Keratinocyte (primary cell): ENCODE data around the gene RNF31. TPM values are rescaled to one million over a fixed set of nuclear protein-coding genes. Genes with fewer than 3 reads are reported as not detected.

Experiments
- DNase-seq: peaks from one replicate; pipeline ENCODE4 v3.0.0-alpha.2; 2011; ENCODE audit warnings: low read depth, missing footprints, low spot score
- FAIRE-seq: peaks from 2 replicates; lab custom pipeline; 2011; peaks lifted over from hg19 to GRCh38; lab: Jason Lieb, UNC
- H2AFZ ChIP-seq: 2 replicates; pipeline ENCODE4 v1.6.0; 2012; ENCODE audit warnings: low read length, control low read depth, inconsistent platforms; ENCODE audit not compliant: control insufficient read depth
- H3K27ac ChIP-seq: 2 replicates; pipeline ENCODE4 v1.5.1; 2011; ENCODE audit warnings: low read length; ENCODE audit not compliant: control insufficient read depth, insufficient read depth
- H3K27me3 ChIP-seq: 3 replicates; pipeline ENCODE4 v1.6.0; 2011; ENCODE audit warnings: low read length; ENCODE audit not compliant: control insufficient read depth, insufficient read depth; ENCODE audit errors: extremely low read depth
- H3K36me3 ChIP-seq, 2 experiments: 2 replicates in 1 of 2; 3 replicates in 1 of 2; pipeline ENCODE4 v1.5.1; 2011; ENCODE audit warnings: low read length in 2 of 2, mild to moderate bottlenecking in 1 of 2; ENCODE audit not compliant: control insufficient read depth in 2 of 2, insufficient read depth in 2 of 2; ENCODE audit errors: extremely low read depth in 1 of 2
- H3K4me1 ChIP-seq: 3 replicates; pipeline ENCODE4 v1.5.1; 2011; ENCODE audit warnings: low read length; ENCODE audit not compliant: control insufficient read depth, insufficient read depth; ENCODE audit errors: extremely low read depth
- H3K4me2 ChIP-seq: 3 replicates; pipeline ENCODE4 v1.6.0; 2011; ENCODE audit warnings: low read depth, low read length; ENCODE audit not compliant: control insufficient read depth, insufficient read depth; ENCODE audit errors: extremely low read depth
- H3K4me3 ChIP-seq, 3 experiments: fragments of 200-600 bp in 1 of 3; sonication (generic) in 1 of 3; 2 replicates in 2 of 3; 3 replicates in 1 of 3; pipeline ENCODE4 v1.5.1; 2011 to 2016; ENCODE audit warnings: low read length in 3 of 3, mild to moderate bottlenecking in 3 of 3, control low read depth in 2 of 3, inconsistent platforms in 1 of 3, low read depth in 1 of 3, mixed read lengths in 1 of 3, mixed run types in 1 of 3, moderate library complexity in 1 of 3; ENCODE audit not compliant: control insufficient read depth in 2 of 3, insufficient read depth in 2 of 3; ENCODE audit errors: extremely low read depth in 1 of 3
- H3K79me2 ChIP-seq: 2 replicates; pipeline ENCODE4 v1.6.0; 2012; ENCODE audit warnings: low read length; ENCODE audit not compliant: control insufficient read depth, insufficient read depth
- H3K9ac ChIP-seq: 3 replicates; pipeline ENCODE4 v1.6.0; 2011; ENCODE audit warnings: low read length; ENCODE audit not compliant: control insufficient read depth, insufficient read depth; ENCODE audit errors: extremely low read depth
- H3K9me1 ChIP-seq: 3 replicates; pipeline ENCODE4 v1.6.0; 2011; ENCODE audit warnings: low read length; ENCODE audit not compliant: control insufficient read depth, insufficient read depth; ENCODE audit errors: extremely low read depth
- H3K9me3 ChIP-seq: 2 replicates; pipeline ENCODE4 v1.5.1; 2012; ENCODE audit warnings: low read depth, low read length; ENCODE audit not compliant: control insufficient read depth
- H4K20me1 ChIP-seq: 3 replicates; pipeline ENCODE4 v1.6.0; 2011; ENCODE audit warnings: low read length; ENCODE audit not compliant: control insufficient read depth, insufficient read depth; ENCODE audit errors: extremely low read depth
- CTCF ChIP-seq, 3 experiments: IDR thresholded peaks in 1 of 3; conservative IDR thresholded peaks in 1 of 3; optimal IDR thresholded peaks in 1 of 3; 2 replicates in 2 of 3; 3 replicates in 1 of 3; pipeline versions ENCODE3 to v1.5.1; 2011; ENCODE audit warnings: low read length in 3 of 3, mild to moderate bottlenecking in 3 of 3, moderate library complexity in 2 of 3, control low read depth in 1 of 3, inconsistent platforms in 1 of 3; ENCODE audit not compliant: insufficient read depth in 2 of 3; ENCODE audit errors: extremely low read depth in 1 of 3
- EZH2 ChIP-seq: IDR thresholded peaks from one replicate; pipeline ENCODE4 v1.6.1; 2012; ENCODE audit warnings: inconsistent platforms, mild to moderate bottlenecking, low read length, moderate library complexity
- dilution Hi-C: fragments of 300-500 bp; cut with MboI; formaldehyde crosslinking; loops from one replicate; pipeline ENCODE4 v1.7.0; 2020; ENCODE audit warnings: low sequenced_read_pairs; ENCODE audit not compliant: extremely low pct_ligation_motif_present
- polyA plus RNA-seq, 5 experiments: library from polyadenylated mRNA; depleted of rRNA in 3 of 5; stranded (reverse) in 3 of 5; stranded (forward) in 1 of 5; unstranded in 1 of 5; fragments of >200 nt; gene quantifications; 1 replicate in 1 of 5; 2 replicates in 3 of 5; 3 replicates in 1 of 5; pipeline versions ENCODE4 v1.2.1 to v1.2.3, GENCODE V29; 2011 to 2012; ENCODE audit warnings: missing spikeins in 2 of 5, low read depth in 1 of 5, low replicate concordance in 1 of 5

Gene RNF31
- polyA plus RNA-seq, 1 donor (not counting 4 experiments of a cell fraction or from before 2014, with no cell fraction given): 17.4 TPM

- no peak for DNase-seq
- dilution Hi-C loops: no loop called here
Observed at GRCh38 chr14:24150993-24151392, 3.7 kb downstream of the RNF31 start.

GRCh38 chr14:24151404-24152080 is 4.2 kb downstream of the RNF31 start:
- Histone ChIP-seq H3K27me3 (no peaks in the 10 kb centered on the region), H3K4me3 (no peak overlapping the region), H3K9me3 (no peaks in the 10 kb centered on the region), H3K9ac (no peak overlapping the region), H3K9me1 (no peaks in the 10 kb centered on the region), H3K27ac (no peak overlapping the region), H3K4me2 (no peak overlapping the region), H3K4me1 (peaks cover 11% of the 10 kb centered on the region), H4K20me1 (no peaks in the 10 kb centered on the region), H2AFZ (no peak overlapping the region), H3K36me3 (peaks cover 40 to 56% of the 10 kb centered on the region in 2 experiments), H3K79me2 (peaks cover 42% of the 10 kb centered on the region)
- dilution Hi-C loops: no loop called here
- FAIRE-seq (no peak), DNase-seq (no peak)
- TF ChIP-seq CTCF (optimal IDR thresholded peaks at IDR 0.05 in 1 of 3, IDR thresholded peaks at IDR 0.05 in 1 of 3, conservative IDR thresholded peaks at IDR 0.05 in 1 of 3; ENCODE audit: extremely low read depth in 1 of 3, insufficient read depth in 2 of 3, low read length in 3 of 3) (no peak), EZH2 (no peak)

More at GRCh38 chr14:24150993-24151392, 3.7 kb downstream of the RNF31 start:
- H2AFZ ChIP-seq: no peak overlapping the region
- no peak overlapping the region for H3K4me2 ChIP-seq
- no peaks in the 10 kb centered on the region for H3K9me1 ChIP-seq
- TF ChIP-seq EZH2 (no peak), CTCF (optimal IDR thresholded peaks at IDR 0.05 in 1 of 3, IDR thresholded peaks at IDR 0.05 in 1 of 3, conservative IDR thresholded peaks at IDR 0.05 in 1 of 3; ENCODE audit: extremely low read depth in 1 of 3, insufficient read depth in 2 of 3, low read length in 3 of 3) (no peak)
- no peak for FAIRE-seq
- H3K9me3 ChIP-seq: no peaks in the 10 kb centered on the region
- H3K9ac ChIP-seq: no peak overlapping the region
- peaks cover 37 to 52% of the 10 kb centered on the region in 2 experiments for H3K36me3 ChIP-seq
- no peaks in the 10 kb centered on the region for H3K27me3 ChIP-seq
- H4K20me1 ChIP-seq: no peaks in the 10 kb centered on the region
- peaks cover 11% of the 10 kb centered on the region for H3K4me1 ChIP-seq
- peaks cover 42% of the 10 kb centered on the region for H3K79me2 ChIP-seq
- no peak overlapping the region for H3K4me3 ChIP-seq
- no peak overlapping the region for H3K27ac ChIP-seq
